Fibroblast of skin of left biceps (primary cell): ENCODE results near the gene AP4B1.
A peak's percentile ranks its signal among the peaks of the same experiment; 100 is the strongest.
"Not testable (repeated sequence)": the region's sequence is repeated elsewhere in the genome, so short reads cannot be mapped to it uniquely, and the experiment has no call there.

Source experiments
- DNase-seq, 2 experiments: peaks; one replicate each; pipeline ENCODE4 v3.0.0-alpha.2; 2013; ENCODE audit warnings: low read depth in 2 of 2

The AP4B1 gene

GRCh38 chr1:113904674-113905434 lies at the start of gene AP4B1, which contains the start of gene DCLRE1B:
Gene AP4B1 (minus strand): TSS chr1:113904799. CDS start chr1:113904717, 82 bp downstream.
Gene DCLRE1B (plus strand): TSS chr1:113905326. CDS start chr1:113905587, 261 bp downstream.
- peak; percentile 99 to 100 for DNase-seq

DNA sequence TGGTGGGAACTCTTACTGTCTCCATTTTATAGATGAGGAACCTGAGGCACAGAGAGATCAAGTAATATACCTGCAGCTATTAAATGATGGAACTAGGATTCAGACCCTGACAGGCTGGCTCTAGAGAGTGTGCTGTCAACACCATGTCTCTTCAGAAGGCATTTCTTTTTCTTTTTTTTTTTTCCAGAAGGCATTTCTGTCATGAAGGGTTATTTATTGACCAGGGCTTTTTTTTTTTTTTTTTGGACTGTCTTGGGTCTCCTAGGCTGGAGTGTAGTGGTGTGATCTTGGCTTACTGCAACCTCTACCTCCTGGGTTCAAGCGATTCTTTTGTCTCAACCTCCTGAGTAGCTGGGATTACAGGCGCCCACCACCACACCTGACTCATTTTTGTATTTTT lies 47.1 kb upstream of the AP4B1 start:
- no peak for DNase-seq

DNA sequence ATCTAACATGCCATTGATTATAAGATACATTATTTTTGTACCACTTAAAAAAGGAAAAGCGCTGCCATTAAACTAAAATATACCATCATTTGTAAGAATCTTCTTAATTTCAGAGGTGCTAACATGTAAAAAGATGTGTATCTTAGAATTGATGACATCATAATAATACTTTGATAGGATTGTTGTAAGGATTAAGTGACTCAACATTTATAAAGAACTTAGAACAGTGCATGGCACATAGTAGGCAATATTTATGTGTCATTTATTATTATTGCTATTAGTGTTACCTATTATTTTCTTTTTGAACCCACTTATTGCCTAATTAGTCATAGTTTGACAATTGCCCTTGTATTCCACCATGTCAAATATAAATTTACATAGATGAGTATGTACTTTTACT lies 46.3 kb upstream of the AP4B1 start:
- DNase-seq: no peak

DNA sequence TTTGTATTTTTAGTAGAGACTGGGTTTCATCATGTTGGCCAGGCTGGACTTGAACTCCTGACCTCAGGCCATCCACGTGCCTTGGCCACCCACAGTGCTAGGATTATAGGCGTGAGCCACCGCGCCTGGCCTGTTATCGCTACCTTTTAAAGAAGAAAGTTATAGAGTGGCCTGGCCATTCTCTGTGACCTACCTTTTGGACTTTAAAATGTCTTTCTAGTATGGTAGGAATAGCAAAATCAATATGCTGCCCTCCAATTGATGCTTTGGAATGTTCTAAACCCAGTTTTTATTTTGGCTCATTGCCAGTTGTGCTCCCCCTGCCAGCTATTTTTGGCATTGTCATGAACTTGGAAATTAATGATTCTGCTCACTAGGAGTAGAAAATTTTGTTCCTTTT lies 44.4 kb upstream of the AP4B1 start:
- DNase-seq: no peak

- DNase-seq: not testable (repeated sequence)
Measured at GRCh38 chr1:113948151-113948550, 43.6 kb upstream of the AP4B1 start.

GRCh38 chr1:113947388-113948107 lies 42.9 kb upstream of the AP4B1 start:
- no peak for DNase-seq

- no peak for DNase-seq
Measured at GRCh38 chr1:113946678-113947387, 42.2 kb upstream of the AP4B1 start.

- DNase-seq: no peak
Measured at GRCh38 chr1:113946112-113946511, 41.5 kb upstream of the AP4B1 start.

GRCh38 chr1:113945329-113945728 lies 40.7 kb upstream of the AP4B1 start:
- DNase-seq: no peak

- DNase-seq: no peak
Measured at GRCh38 chr1:113943028-113943811, 38.6 kb upstream of the AP4B1 start.

- DNase-seq: no peak
Measured at GRCh38 chr1:113942527-113942926, 37.9 kb upstream of the AP4B1 start.

DNA sequence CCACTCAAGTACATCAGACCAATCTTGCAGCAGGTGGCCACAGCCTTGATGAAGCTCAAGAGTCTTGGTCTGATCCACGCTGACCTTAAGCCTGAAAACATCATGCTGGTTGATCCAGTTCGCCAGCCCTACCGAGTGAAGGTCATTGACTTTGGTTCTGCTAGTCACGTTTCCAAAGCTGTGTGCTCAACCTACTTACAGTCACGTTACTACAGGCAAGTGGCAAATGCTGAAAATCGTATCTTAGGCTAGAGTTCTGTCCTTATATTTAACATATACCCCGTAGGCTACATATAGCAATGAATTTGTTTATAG lies 36.6 kb upstream of the AP4B1 start:
- no peak for DNase-seq

DNA sequence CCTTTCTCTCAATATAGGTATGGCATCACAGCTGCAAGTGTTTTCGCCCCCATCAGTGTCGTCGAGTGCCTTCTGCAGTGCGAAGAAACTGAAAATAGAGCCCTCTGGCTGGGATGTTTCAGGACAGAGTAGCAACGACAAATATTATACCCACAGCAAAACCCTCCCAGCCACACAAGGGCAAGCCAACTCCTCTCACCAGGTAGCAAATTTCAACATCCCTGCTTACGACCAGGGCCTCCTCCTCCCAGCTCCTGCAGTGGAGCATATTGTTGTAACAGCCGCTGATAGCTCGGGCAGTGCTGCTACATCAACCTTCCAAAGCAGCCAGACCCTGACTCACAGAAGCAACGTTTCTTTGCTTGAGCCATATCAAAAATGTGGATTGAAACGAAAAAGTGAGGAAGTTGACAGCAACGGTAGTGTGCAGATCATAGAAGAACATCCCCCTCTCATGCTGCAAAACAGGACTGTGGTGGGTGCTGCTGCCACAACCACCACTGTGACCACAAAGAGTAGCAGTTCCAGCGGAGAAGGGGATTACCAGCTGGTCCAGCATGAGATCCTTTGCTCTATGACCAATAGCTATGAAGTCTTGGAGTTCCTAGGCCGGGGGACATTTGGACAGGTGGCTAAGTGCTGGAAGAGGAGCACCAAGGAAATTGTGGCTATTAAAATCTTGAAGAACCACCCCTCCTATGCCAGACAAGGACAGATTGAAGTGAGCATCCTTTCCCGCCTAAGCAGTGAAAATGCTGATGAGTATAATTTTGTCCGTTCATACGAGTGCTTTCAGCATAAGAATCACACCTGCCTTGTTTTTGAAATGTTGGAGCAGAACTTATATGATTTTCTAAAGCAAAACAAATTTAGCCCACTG lies 36.0 kb upstream of the AP4B1 start:
- DNase-seq: no peak

GRCh38 chr1:113938192-113938591 lies 33.6 kb upstream of the AP4B1 start:
- DNase-seq: no peak

GRCh38 chr1:113937146-113937545 lies 32.5 kb upstream of the AP4B1 start:
- DNase-seq: no peak

DNA sequence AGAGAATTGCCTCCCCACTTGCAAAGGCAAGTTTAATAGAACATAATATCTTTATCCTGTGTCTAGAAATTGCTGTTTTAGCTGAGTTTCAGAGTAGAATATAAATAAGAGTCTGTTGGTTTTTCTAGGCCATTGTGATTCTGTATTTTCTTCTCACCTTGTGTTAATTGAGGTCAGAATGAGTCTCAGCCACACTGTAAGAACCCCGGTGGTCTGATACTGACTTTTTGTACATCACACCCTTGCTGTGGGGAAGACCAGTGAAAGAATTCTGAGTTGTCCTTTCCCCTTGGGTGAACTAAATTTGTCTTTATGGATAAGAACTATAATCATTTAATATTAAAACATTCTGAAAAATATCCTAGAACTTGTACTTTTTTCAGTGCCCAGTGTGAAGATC lies 31.4 kb upstream of the AP4B1 start:
- DNase-seq: no peak

DNA sequence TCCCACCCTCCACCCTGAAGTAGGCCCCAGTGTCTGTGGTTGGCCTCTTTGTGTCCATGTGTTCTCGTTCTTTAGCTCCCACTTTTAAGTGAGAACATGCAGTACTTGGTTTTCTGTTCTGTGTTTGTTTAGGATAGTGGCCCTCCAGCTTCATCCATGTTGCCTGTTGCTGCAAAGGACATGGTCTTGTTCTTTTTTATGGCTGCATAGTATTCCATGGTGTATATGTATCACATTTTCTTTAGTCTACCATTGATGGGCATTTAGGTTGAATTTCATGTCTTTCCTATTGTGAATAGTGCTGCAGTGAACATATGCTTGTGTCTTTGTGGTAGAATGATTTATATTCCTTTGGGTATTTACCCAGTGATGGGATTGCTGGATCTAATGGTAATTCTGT lies 30.6 kb upstream of the AP4B1 start:
- DNase-seq: no peak

GRCh38 chr1:113934511-113935055 lies 30.0 kb upstream of the AP4B1 start:
- DNase-seq: no peak

DNA sequence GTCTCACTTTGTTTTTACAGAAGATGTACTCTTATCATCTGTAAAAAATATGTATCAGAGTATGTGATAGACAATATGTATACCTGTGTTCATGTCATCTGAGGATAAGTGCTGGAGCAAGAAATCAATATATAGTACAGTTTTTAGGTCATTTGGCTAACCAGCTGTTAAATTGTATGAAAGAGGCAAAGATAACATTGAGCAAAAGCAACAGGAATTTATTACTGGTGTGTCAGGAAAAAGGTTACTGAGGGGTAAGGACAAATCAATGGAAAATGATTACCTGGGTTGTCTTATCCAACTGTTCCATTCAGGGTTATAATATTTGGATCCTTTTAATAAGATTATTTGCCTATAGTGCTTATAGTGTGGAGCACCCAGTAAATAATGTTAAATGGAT lies 29.4 kb upstream of the AP4B1 start:
- no peak for DNase-seq

- no peak for DNase-seq
Measured at GRCh38 chr1:113931451-113931851, 26.9 kb upstream of the AP4B1 start.
